K562 (cell line): ENCODE data around the gene SMIM3. TPM values are rescaled to one million over a fixed set of nuclear protein-coding genes. Genes with fewer than 3 reads are reported as not detected.

Source experiments
- BRF1 ChIP-seq: IDR thresholded peaks from 3 replicates; pipeline ENCODE4 v1.6.1; 2011; ENCODE audit warnings: borderline replicate concordance, mild to moderate bottlenecking; ENCODE audit not compliant: insufficient read length; ENCODE audit errors: extremely low read depth
- CBFA2T3 ChIP-seq: fragments of 450-650 bp; IDR thresholded peaks from 2 replicates; pipeline ENCODE4 v1.6.1; 2017
- FOXK2 ChIP-seq, 2 experiments: fragments of 450-650 bp; IDR thresholded peaks in 1 of 2; conservative IDR thresholded peaks in 1 of 2; 2 replicates each; pipeline ENCODE4 v1.6.1; 2016; ENCODE audit warnings: low read depth in 2 of 2, mild to moderate bottlenecking in 1 of 2
- GABPA ChIP-seq: fragments of 200-800 bp; sonication (Bioruptor generic); conservative IDR thresholded peaks from 2 replicates; pipeline ENCODE4 v1.6.1; 2016; ENCODE audit warnings: low read depth, missing genetic modification characterization, missing compliant biosample characterization
- HNRNPK ChIP-seq: fragments of 200-400 bp; formaldehyde crosslinking; IDR thresholded peaks from one replicate; pipeline ENCODE4 v1.6.1; 2018; ENCODE audit warnings: mild to moderate bottlenecking, low read depth, low read length; ENCODE audit not compliant: poor library complexity, severe bottlenecking
- MAZ ChIP-seq, 2 experiments: fragments of 450-650 bp in 1 of 2; sonication (generic) in 1 of 2; formaldehyde crosslinking; IDR thresholded peaks in 1 of 2; conservative IDR thresholded peaks in 1 of 2; 2 replicates each; pipeline versions ENCODE4 v1.4.0 to v1.5.0; 2020; ENCODE audit warnings: mild to moderate bottlenecking in 1 of 2, missing genetic modification reagents in 1 of 2
- TCF7L2 ChIP-seq: fragments of 150-350 bp; IDR thresholded peaks from 2 replicates; pipeline ENCODE4 v1.6.1; 2016; ENCODE audit warnings: low read depth, mild to moderate bottlenecking, low read length, moderate library complexity
- ZKSCAN3 ChIP-seq: fragments of 250-450 bp; sonication (Bioruptor Pico); IDR thresholded peaks from 2 replicates; pipeline ENCODE4 v1.4.0; 2020
- ZNF384 ChIP-seq: IDR thresholded peaks from 2 replicates; pipeline ENCODE4 v1.6.1; 2012; ENCODE audit warnings: low read depth, low read length, improper control_type of control experiment
- ZNF785 ChIP-seq: fragments of 250-450 bp; sonication (Bioruptor Pico); IDR thresholded peaks from 2 replicates; pipeline ENCODE4 v1.4.0; 2020; ENCODE audit warnings: mild to moderate bottlenecking
- polyA plus RNA-seq, 8 experiments: library from polyadenylated mRNA; depleted of rRNA in 4 of 8; stranded (reverse) in 5 of 8; unstranded in 3 of 8; fragments of >200 nt; fragmentation: Nextera tagmentation in 2 of 8; fragmentation: Illumina TruSeq in 1 of 8; extraction: Ambion mirVana in 2 of 8; extraction: Trizol in 1 of 8; gene quantifications; 2 replicates each; pipeline versions ENCODE4 v1.2.1 to v1.2.3, GENCODE V29; 2011 to 2014; ENCODE audit warnings: inconsistent platforms in 1 of 8, missing spikeins in 1 of 8
- total RNA-seq, 7 experiments: library from RNA; depleted of rRNA in 6 of 7; stranded (reverse); fragments of >200 nt in 6 of 7; fragmentation: Illumina TruSeq in 2 of 7; extraction: Trizol in 2 of 7; gene quantifications; 2 replicates each; pipeline versions ENCODE4 v1.2.1 to v1.2.3, GENCODE V29; 2011 to 2021; ENCODE audit warnings: low replicate concordance in 1 of 7
- TF ChIP-seq, protein P1 (sequence below), 2 experiments: fragments of 450-650 bp; formaldehyde crosslinking in 1 of 2; IDR thresholded peaks; 2 replicates each; pipeline versions ENCODE4 v1.4.0 to v1.6.1; 2014 to 2020; ENCODE audit warnings: mild to moderate bottlenecking in 2 of 2, borderline replicate concordance in 1 of 2, low read depth in 1 of 2
- TF ChIP-seq, protein P2 (sequence below): fragments of 250-450 bp; sonication (Bioruptor Pico); IDR thresholded peaks from 2 replicates; pipeline ENCODE4 v1.6.1; 2021; ENCODE audit warnings: mild to moderate bottlenecking
- TF ChIP-seq, protein P3 (sequence below): fragments of 250-450 bp; sonication (Bioruptor Pico); IDR thresholded peaks from 2 replicates; pipeline ENCODE4 v1.5.0; 2022; ENCODE audit warnings: mild to moderate bottlenecking

The SMIM3 gene
- total and polyA plus RNA-seq, 9 of the 15 experiments (the other 6 are each of a cell fraction or from before 2014, with no cell fraction given): 4.1 to 27.7 (median 13.6) TPM

DNA sequence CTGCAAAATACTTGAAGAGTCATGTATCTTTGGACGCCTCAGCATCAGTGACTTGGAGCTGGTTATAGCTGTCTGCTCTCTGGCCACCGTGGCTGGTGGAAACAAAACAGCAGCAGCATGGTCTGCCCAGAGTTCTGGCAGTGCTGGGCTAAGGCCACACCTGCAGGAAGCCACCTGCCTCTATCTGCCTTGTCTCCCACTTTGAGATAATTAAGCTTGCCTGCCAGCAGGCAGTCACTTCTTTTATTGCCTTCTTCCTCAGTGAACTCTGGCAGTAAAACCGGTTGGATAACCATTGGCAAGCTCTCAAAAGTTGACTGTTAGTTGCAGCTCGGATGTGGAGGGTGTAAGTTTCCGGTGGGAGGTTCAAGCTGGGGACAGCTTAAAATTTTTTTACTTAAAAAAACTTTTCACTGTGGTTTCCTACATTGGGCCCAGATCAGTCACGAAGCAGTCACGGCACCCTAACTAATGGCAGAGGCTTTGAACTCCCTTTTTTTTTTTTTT lies 4.9 kb downstream of the SMIM3 start (continued):
- TF ChIP-seq, protein P1, sequence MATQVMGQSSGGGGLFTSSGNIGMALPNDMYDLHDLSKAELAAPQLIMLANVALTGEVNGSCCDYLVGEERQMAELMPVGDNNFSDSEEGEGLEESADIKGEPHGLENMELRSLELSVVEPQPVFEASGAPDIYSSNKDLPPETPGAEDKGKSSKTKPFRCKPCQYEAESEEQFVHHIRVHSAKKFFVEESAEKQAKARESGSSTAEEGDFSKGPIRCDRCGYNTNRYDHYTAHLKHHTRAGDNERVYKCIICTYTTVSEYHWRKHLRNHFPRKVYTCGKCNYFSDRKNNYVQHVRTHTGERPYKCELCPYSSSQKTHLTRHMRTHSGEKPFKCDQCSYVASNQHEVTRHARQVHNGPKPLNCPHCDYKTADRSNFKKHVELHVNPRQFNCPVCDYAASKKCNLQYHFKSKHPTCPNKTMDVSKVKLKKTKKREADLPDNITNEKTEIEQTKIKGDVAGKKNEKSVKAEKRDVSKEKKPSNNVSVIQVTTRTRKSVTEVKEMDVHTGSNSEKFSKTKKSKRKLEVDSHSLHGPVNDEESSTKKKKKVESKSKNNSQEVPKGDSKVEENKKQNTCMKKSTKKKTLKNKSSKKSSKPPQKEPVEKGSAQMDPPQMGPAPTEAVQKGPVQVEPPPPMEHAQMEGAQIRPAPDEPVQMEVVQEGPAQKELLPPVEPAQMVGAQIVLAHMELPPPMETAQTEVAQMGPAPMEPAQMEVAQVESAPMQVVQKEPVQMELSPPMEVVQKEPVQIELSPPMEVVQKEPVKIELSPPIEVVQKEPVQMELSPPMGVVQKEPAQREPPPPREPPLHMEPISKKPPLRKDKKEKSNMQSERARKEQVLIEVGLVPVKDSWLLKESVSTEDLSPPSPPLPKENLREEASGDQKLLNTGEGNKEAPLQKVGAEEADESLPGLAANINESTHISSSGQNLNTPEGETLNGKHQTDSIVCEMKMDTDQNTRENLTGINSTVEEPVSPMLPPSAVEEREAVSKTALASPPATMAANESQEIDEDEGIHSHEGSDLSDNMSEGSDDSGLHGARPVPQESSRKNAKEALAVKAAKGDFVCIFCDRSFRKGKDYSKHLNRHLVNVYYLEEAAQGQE (IDR thresholded peaks at IDR 0.05; ENCODE audit: borderline replicate concordance): no peak
- TF ChIP-seq, protein P1 (CRISPR knock-in tag; IDR thresholded peaks at IDR 0.05; ENCODE audit: low read depth): no peak
- TF ChIP-seq HNRNPK: no peak
- 0 out of 2 replicates have a peak, but pooled peaks have one; percentile 43 for TF ChIP-seq GABPA (tag)
- 0 out of 4 replicates have a peak, but pooled peaks of 1 of the 2 experiments have one; percentile 13 for TF ChIP-seq MAZ (CRISPR knock-in tag; conservative IDR thresholded peaks at IDR 0.05 in 1 of 2, IDR thresholded peaks at IDR 0.05 in 1 of 2)
- no peak for TF ChIP-seq BRF1
- TF ChIP-seq ZNF384: 0 out of 2 replicates have a peak, but pooled peaks have one; percentile 13
- TF ChIP-seq, protein P2, sequence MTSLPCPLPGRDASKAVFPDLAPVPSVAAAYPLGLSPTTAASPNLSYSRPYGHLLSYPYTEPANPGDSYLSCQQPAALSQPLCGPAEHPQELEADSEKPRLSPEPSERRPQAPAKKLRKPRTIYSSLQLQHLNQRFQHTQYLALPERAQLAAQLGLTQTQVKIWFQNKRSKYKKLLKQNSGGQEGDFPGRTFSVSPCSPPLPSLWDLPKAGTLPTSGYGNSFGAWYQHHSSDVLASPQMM: no peak
- no peak for TF ChIP-seq ZNF785 (CRISPR knock-in tag)
- TF ChIP-seq CBFA2T3: 0 out of 2 replicates have a peak, but pooled peaks have one; percentile 3
- TF ChIP-seq FOXK2 (conservative IDR thresholded peaks at IDR 0.05 in 1 of 2, IDR thresholded peaks at IDR 0.05 in 1 of 2; ENCODE audit: low read depth in 2 of 2): no peak
- no peak for TF ChIP-seq ZKSCAN3 (CRISPR knock-in tag)
- TF ChIP-seq TCF7L2: no peak
- TF ChIP-seq, protein P3, sequence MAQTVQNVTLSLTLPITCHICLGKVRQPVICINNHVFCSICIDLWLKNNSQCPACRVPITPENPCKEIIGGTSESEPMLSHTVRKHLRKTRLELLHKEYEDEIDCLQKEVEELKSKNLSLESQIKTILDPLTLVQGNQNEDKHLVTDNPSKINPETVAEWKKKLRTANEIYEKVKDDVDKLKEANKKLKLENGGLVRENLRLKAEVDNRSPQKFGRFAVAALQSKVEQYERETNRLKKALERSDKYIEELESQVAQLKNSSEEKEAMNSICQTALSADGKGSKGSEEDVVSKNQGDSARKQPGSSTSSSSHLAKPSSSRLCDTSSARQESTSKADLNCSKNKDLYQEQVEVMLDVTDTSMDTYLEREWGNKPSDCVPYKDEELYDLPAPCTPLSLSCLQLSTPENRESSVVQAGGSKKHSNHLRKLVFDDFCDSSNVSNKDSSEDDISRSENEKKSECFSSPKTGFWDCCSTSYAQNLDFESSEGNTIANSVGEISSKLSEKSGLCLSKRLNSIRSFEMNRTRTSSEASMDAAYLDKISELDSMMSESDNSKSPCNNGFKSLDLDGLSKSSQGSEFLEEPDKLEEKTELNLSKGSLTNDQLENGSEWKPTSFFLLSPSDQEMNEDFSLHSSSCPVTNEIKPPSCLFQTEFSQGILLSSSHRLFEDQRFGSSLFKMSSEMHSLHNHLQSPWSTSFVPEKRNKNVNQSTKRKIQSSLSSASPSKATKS (CRISPR knock-in tag): no peak
